SK-N-SH treated with all-trans-retinoic acid at 6 μM for 48 hours (cell line): ENCODE results near the gene RASD2.

Experiments
- ARNTL ChIP-seq: fragments of 450-650 bp; formaldehyde crosslinking; IDR thresholded peaks from 2 replicates; pipeline ENCODE4 v1.5.0; 2020; ENCODE audit warnings: low read depth, mild to moderate bottlenecking, moderate library complexity, borderline replicate concordance
- BACH2 ChIP-seq: fragments of 250-450 bp; sonication (Bioruptor Pico); IDR thresholded peaks from 2 replicates; pipeline ENCODE4 v1.9.0; 2021; ENCODE audit warnings: mild to moderate bottlenecking, borderline replicate concordance
- CREB5 ChIP-seq: fragments of 250-450 bp; sonication (Bioruptor Pico); IDR thresholded peaks from 2 replicates; pipeline ENCODE4 v1.5.1; 2020; ENCODE audit warnings: low read depth, mild to moderate bottlenecking, moderate library complexity
- CSDC2 ChIP-seq: fragments of 250-450 bp; sonication (Bioruptor Pico); IDR thresholded peaks from 2 replicates; pipeline ENCODE4 v1.5.0; 2020; ENCODE audit warnings: mild to moderate bottlenecking, moderate library complexity
- ISL1 ChIP-seq: fragments of 250-450 bp; sonication (Bioruptor Pico); IDR thresholded peaks from 2 replicates; pipeline ENCODE4 v2.1.2; 2022; ENCODE audit warnings: mild to moderate bottlenecking, moderate library complexity
- RARB ChIP-seq: fragments of 250-450 bp; sonication (Bioruptor Pico); IDR thresholded peaks from 2 replicates; pipeline ENCODE4 v1.8.0; 2021; ENCODE audit warnings: mild to moderate bottlenecking, moderate library complexity
- ZFP3 ChIP-seq: fragments of 250-450 bp; sonication (Bioruptor Pico); IDR thresholded peaks from 2 replicates; pipeline ENCODE4 v1.5.0; 2020; ENCODE audit warnings: mild to moderate bottlenecking, moderate library complexity
- ZFP30 ChIP-seq: fragments of 450-650 bp; formaldehyde crosslinking; IDR thresholded peaks from 2 replicates; pipeline ENCODE4 v1.5.0; 2022; ENCODE audit warnings: mild to moderate bottlenecking, moderate library complexity
- ZNF70 ChIP-seq: fragments of 450-650 bp; formaldehyde crosslinking; IDR thresholded peaks from 2 replicates; pipeline ENCODE4 v1.5.0; 2020; ENCODE audit warnings: mild to moderate bottlenecking, moderate library complexity
- TF ChIP-seq, protein P1 (sequence below): fragments of 250-450 bp; sonication (Bioruptor Pico); IDR thresholded peaks from 2 replicates; pipeline ENCODE4 v1.5.1; 2021; ENCODE audit warnings: mild to moderate bottlenecking, moderate library complexity
- TF ChIP-seq, protein P2 (sequence below): fragments of 250-450 bp; sonication (Bioruptor Pico); IDR thresholded peaks from 2 replicates; pipeline ENCODE4 v1.8.0; 2020; ENCODE audit warnings: mild to moderate bottlenecking, moderate library complexity, borderline replicate concordance
- TF ChIP-seq, protein P3 (sequence below): fragments of 250-450 bp; sonication (Bioruptor Pico); IDR thresholded peaks from 2 replicates; pipeline ENCODE4 v1.5.0; 2020; ENCODE audit warnings: mild to moderate bottlenecking, moderate library complexity

DNA sequence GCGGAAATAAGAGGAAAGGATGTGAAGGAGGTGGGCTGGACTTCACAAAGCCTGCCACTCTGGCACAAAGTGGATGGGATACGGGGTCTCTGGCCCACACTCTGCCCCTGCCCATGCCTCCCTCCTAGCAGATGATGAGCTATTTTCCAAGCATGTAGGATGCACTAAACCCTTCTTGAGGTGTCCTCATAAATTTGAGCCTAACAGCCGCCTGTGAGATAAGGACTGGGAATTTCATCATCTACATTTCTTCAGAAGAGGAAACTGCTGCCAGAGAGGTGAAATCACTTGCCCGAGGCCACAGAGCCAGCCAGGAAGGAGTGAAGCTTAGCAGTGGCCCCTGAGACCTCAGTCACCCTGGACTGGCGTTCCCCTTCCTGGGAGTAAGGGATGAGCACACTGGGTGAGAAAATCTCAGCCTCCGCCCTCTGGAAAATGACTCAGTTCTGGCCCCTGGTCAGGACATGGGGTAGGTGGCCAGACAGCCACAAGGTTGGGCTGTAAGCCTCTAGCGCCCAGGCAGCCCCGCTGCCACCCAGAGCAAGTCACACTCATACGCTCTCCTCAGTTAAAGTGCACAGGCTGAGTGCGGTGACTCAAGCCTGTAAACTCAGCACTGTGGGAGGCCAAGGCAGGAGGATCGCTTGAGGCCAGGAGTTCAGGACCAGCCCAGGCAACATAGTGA lies 48.6 kb downstream of the RASD2 start:
- no peak for TF ChIP-seq ZFP30 (CRISPR knock-in tag)
- TF ChIP-seq, protein P1, sequence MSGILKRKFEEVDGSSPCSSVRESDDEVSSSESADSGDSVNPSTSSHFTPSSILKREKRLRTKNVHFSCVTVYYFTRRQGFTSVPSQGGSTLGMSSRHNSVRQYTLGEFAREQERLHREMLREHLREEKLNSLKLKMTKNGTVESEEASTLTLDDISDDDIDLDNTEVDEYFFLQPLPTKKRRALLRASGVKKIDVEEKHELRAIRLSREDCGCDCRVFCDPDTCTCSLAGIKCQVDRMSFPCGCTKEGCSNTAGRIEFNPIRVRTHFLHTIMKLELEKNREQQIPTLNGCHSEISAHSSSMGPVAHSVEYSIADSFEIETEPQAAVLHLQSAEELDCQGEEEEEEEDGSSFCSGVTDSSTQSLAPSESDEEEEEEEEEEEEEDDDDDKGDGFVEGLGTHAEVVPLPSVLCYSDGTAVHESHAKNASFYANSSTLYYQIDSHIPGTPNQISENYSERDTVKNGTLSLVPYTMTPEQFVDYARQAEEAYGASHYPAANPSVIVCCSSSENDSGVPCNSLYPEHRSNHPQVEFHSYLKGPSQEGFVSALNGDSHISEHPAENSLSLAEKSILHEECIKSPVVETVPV (CRISPR knock-in tag): no peak
- TF ChIP-seq, protein P2, sequence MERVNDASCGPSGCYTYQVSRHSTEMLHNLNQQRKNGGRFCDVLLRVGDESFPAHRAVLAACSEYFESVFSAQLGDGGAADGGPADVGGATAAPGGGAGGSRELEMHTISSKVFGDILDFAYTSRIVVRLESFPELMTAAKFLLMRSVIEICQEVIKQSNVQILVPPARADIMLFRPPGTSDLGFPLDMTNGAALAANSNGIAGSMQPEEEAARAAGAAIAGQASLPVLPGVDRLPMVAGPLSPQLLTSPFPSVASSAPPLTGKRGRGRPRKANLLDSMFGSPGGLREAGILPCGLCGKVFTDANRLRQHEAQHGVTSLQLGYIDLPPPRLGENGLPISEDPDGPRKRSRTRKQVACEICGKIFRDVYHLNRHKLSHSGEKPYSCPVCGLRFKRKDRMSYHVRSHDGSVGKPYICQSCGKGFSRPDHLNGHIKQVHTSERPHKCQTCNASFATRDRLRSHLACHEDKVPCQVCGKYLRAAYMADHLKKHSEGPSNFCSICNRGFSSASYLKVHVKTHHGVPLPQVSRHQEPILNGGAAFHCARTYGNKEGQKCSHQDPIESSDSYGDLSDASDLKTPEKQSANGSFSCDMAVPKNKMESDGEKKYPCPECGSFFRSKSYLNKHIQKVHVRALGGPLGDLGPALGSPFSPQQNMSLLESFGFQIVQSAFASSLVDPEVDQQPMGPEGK: no peak
- TF ChIP-seq RARB (CRISPR knock-in tag): no peak
- TF ChIP-seq ZNF70 (CRISPR knock-in tag): no peak
- no peak for TF ChIP-seq BACH2
- TF ChIP-seq ZFP3 (CRISPR knock-in tag): peak; percentile 82
- peak; percentile 75 for TF ChIP-seq ISL1
- no peak for TF ChIP-seq ARNTL (CRISPR knock-in tag)
- TF ChIP-seq CREB5 (CRISPR knock-in tag): no peak
- no peak for TF ChIP-seq CSDC2
- TF ChIP-seq, protein P3, sequence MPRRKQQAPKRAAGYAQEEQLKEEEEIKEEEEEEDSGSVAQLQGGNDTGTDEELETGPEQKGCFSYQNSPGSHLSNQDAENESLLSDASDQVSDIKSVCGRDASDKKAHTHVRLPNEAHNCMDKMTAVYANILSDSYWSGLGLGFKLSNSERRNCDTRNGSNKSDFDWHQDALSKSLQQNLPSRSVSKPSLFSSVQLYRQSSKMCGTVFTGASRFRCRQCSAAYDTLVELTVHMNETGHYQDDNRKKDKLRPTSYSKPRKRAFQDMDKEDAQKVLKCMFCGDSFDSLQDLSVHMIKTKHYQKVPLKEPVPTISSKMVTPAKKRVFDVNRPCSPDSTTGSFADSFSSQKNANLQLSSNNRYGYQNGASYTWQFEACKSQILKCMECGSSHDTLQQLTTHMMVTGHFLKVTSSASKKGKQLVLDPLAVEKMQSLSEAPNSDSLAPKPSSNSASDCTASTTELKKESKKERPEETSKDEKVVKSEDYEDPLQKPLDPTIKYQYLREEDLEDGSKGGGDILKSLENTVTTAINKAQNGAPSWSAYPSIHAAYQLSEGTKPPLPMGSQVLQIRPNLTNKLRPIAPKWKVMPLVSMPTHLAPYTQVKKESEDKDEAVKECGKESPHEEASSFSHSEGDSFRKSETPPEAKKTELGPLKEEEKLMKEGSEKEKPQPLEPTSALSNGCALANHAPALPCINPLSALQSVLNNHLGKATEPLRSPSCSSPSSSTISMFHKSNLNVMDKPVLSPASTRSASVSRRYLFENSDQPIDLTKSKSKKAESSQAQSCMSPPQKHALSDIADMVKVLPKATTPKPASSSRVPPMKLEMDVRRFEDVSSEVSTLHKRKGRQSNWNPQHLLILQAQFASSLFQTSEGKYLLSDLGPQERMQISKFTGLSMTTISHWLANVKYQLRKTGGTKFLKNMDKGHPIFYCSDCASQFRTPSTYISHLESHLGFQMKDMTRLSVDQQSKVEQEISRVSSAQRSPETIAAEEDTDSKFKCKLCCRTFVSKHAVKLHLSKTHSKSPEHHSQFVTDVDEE: no peak
